Fibroblast of lung (primary cell): ENCODE measurements around the gene FBXW10B. TPM values are rescaled to one million over a fixed set of nuclear protein-coding genes. Genes with fewer than 3 reads are reported as not detected.
A peak's percentile ranks its signal among the peaks of the same experiment; 100 is the strongest.

Source experiments
- DNase-seq, 2 donors: peaks; one replicate each; pipeline versions ENCODE4 v3.0.0 to v3.0.0-alpha.2; 2010; ENCODE audit warnings: low read depth in 2 of 2
- H2AFZ ChIP-seq: 2 replicates; pipeline ENCODE4 v1.5.1; 2012; ENCODE audit warnings: low read length, control low read depth, inconsistent platforms
- H3K27ac ChIP-seq: 2 replicates; pipeline ENCODE4 v1.5.1; 2011; ENCODE audit warnings: low read length, control low read depth; ENCODE audit not compliant: insufficient read depth
- H3K27me3 ChIP-seq: 2 replicates; pipeline ENCODE4 v1.5.1; 2011; ENCODE audit warnings: mild to moderate bottlenecking, low read length; ENCODE audit not compliant: control insufficient read depth, insufficient read depth
- H3K36me3 ChIP-seq: 2 replicates; pipeline ENCODE4 v1.5.1; 2011; ENCODE audit warnings: low read length; ENCODE audit not compliant: control insufficient read depth, insufficient read depth
- H3K4me1 ChIP-seq: 2 replicates; pipeline ENCODE4 v1.5.1; 2011; ENCODE audit warnings: low read length; ENCODE audit not compliant: control insufficient read depth, insufficient read depth; ENCODE audit errors: extremely low read depth
- H3K4me2 ChIP-seq: 2 replicates; pipeline ENCODE4 v1.5.1; 2011; ENCODE audit warnings: low read length, control low read depth; ENCODE audit not compliant: insufficient read depth; ENCODE audit errors: extremely low read depth
- H3K4me3 ChIP-seq, 4 experiments: fragments of 200-600 bp in 1 of 4; sonication (generic) in 1 of 4; replicated peaks in 1 of 4; 2 replicates each; pipeline ENCODE4 v1.5.1; 2011 to 2016; ENCODE audit warnings: low read length in 4 of 4, low read depth in 3 of 4, mild to moderate bottlenecking in 3 of 4, control low read depth in 2 of 4, inconsistent platforms in 1 of 4, mixed read lengths in 1 of 4; ENCODE audit not compliant: insufficient read depth in 1 of 4; ENCODE audit errors: control extremely low read depth in 1 of 4
- H3K79me2 ChIP-seq: 2 replicates; pipeline ENCODE4 v1.5.1; 2012; ENCODE audit warnings: mild to moderate bottlenecking, low read length, inconsistent platforms; ENCODE audit not compliant: control insufficient read depth, insufficient read depth
- H3K9ac ChIP-seq: 2 replicates; pipeline ENCODE4 v1.5.1; 2011; ENCODE audit warnings: mild to moderate bottlenecking, low read length, control low read depth; ENCODE audit not compliant: insufficient read depth
- H3K9me3 ChIP-seq: 2 replicates; pipeline ENCODE4 v1.5.1; 2012; ENCODE audit warnings: low read depth, low read length; ENCODE audit not compliant: control insufficient read depth, insufficient read depth
- H4K20me1 ChIP-seq: 2 replicates; pipeline ENCODE4 v1.5.1; 2011; ENCODE audit warnings: low read length; ENCODE audit not compliant: control insufficient read depth, insufficient read depth; ENCODE audit errors: extremely low read depth
- CTCF ChIP-seq, 2 donors: IDR thresholded peaks in 1 of 2; conservative IDR thresholded peaks in 1 of 2; 1 replicate in 1 of 2; 2 replicates in 1 of 2; pipeline ENCODE4 v1.5.1; 2011 to 2012; ENCODE audit warnings: low read length in 2 of 2, control low read depth in 1 of 2, inconsistent platforms in 1 of 2, low read depth in 1 of 2, mild to moderate bottlenecking in 1 of 2
- EZH2 ChIP-seq: IDR thresholded peaks from 2 replicates; pipeline ENCODE4 v1.5.1; 2012; ENCODE audit warnings: low read length, control low read depth, mild to moderate bottlenecking; ENCODE audit errors: missing control alignments
- polyA plus RNA-seq, 2 donors: library from polyadenylated mRNA; depleted of rRNA in 1 of 2; stranded (reverse) in 1 of 2; unstranded in 1 of 2; fragments of >200 nt; gene quantifications; 2 replicates each; pipeline ENCODE4 v1.2.1, GENCODE V29; 2011 to 2012; ENCODE audit warnings: missing spikeins in 1 of 2
- total RNA-seq: library from RNA; depleted of rRNA; stranded (reverse); fragments of >200 nt; gene quantifications from 2 replicates; pipeline ENCODE4 v1.2.1, GENCODE V29; 2014

FBXW10B gene
- total and polyA plus RNA-seq, 2 donors (not counting 1 experiment from before 2014, with no cell fraction given): 0.11 to 0.50 TPM

GRCh38 chr17:15662681-15663080 is 43.2 kb upstream of the FBXW10B start:
- H3K4me1 ChIP-seq: no peaks in the 10 kb centered on the region
- no peak overlapping the region for H3K9ac ChIP-seq
- no peak for TF ChIP-seq EZH2
- no peak for TF ChIP-seq CTCF (conservative IDR thresholded peaks at IDR 0.05 in 1 of 2, IDR thresholded peaks at IDR 0.05 in 1 of 2; ENCODE audit: low read depth in 1 of 2, low read length in 2 of 2)
- H4K20me1 ChIP-seq: no peaks in the 10 kb centered on the region
- H3K27me3 ChIP-seq: no peaks in the 10 kb centered on the region
- H3K4me3 ChIP-seq: no peak overlapping the region
- H3K9me3 ChIP-seq: no peaks in the 10 kb centered on the region
- H3K79me2 ChIP-seq: no peaks in the 10 kb centered on the region
- H3K27ac ChIP-seq: no peak overlapping the region
- DNase-seq: peak in 1 of 2 donors; percentile 23
- H3K36me3 ChIP-seq: no peaks in the 10 kb centered on the region
- H3K4me2 ChIP-seq: no peak overlapping the region
- H2AFZ ChIP-seq: no peak overlapping the region

- no peak overlapping the region for H3K4me3 ChIP-seq
- no peaks in the 10 kb centered on the region for H3K36me3 ChIP-seq
- H4K20me1 ChIP-seq: no peaks in the 10 kb centered on the region
- H3K4me1 ChIP-seq: no peaks in the 10 kb centered on the region
- no peaks in the 10 kb centered on the region for H3K9me3 ChIP-seq
- H3K9ac ChIP-seq: no peak overlapping the region
- H3K79me2 ChIP-seq: no peaks in the 10 kb centered on the region
- DNase-seq: no peak
- no peak for TF ChIP-seq EZH2
- TF ChIP-seq CTCF (conservative IDR thresholded peaks at IDR 0.05 in 1 of 2, IDR thresholded peaks at IDR 0.05 in 1 of 2; ENCODE audit: low read depth in 1 of 2, low read length in 2 of 2): no peak
- H2AFZ ChIP-seq: no peak overlapping the region
- no peaks in the 10 kb centered on the region for H3K27me3 ChIP-seq
- no peak overlapping the region for H3K27ac ChIP-seq
- H3K4me2 ChIP-seq: no peak overlapping the region
These were observed 40.6 kb upstream of the FBXW10B start for GRCh38 chr17:15660077-15660476.

GRCh38 chr17:15659663-15660062 is 40.2 kb upstream of the FBXW10B start:
- peak in 1 of 2 donors; percentile 47 for DNase-seq

More at GRCh38 chr17:15659663-15660062, 40.2 kb upstream of the FBXW10B start:
- H3K36me3 ChIP-seq: no peaks in the 10 kb centered on the region
- H2AFZ ChIP-seq: no peak overlapping the region
- no peaks in the 10 kb centered on the region for H3K27me3 ChIP-seq
- no peak overlapping the region for H3K9ac ChIP-seq
- no peak overlapping the region for H3K4me3 ChIP-seq
- no peak overlapping the region for H3K4me2 ChIP-seq
- no peaks in the 10 kb centered on the region for H3K9me3 ChIP-seq
- no peak overlapping the region for H3K27ac ChIP-seq
- no peaks in the 10 kb centered on the region for H3K4me1 ChIP-seq
- TF ChIP-seq EZH2: no peak
- no peak for TF ChIP-seq CTCF (conservative IDR thresholded peaks at IDR 0.05 in 1 of 2, IDR thresholded peaks at IDR 0.05 in 1 of 2; ENCODE audit: low read depth in 1 of 2, low read length in 2 of 2)
- H3K79me2 ChIP-seq: no peaks in the 10 kb centered on the region
- no peaks in the 10 kb centered on the region for H4K20me1 ChIP-seq
